Upper lobe of left lung (tissue), 6 donors: ENCODE data around the gene TSC22D1. TPM values are rescaled to one million over a fixed set of nuclear protein-coding genes. Genes with fewer than 3 reads are reported as not detected.
"Not testable (repeated sequence)": the region's sequence is repeated elsewhere in the genome, so short reads cannot be mapped to it uniquely, and the experiment has no call there.

Experiments
- ATAC-seq, 2 donors: fragments of 200-7000 bp; cut with Tn5 transposase; one replicate each; pipeline ENCODE4 v1.9.1; 2022; ENCODE audit warnings: mild to moderate bottlenecking in 2 of 2, moderate library complexity in 2 of 2; ENCODE audit not compliant: low FRiP score in 2 of 2
- DNase-seq, 2 donors: peaks; one replicate each; pipeline ENCODE4 v3.0.0-alpha.2; 2019 to 2020
- H3K27ac ChIP-seq, 4 donors: fragments of 200-600 bp; sonication (generic); one replicate each; pipeline ENCODE4 v1.5.1; 2016 to 2019
- H3K27me3 ChIP-seq, 4 donors: fragments of 200-600 bp; sonication (generic); one replicate each; pipeline ENCODE4 v1.5.1; 2017 to 2019
- H3K36me3 ChIP-seq, 4 donors: fragments of 200-600 bp; sonication (generic); one replicate each; pipeline ENCODE4 v1.5.1; 2016 to 2019
- H3K4me1 ChIP-seq, 4 donors: fragments of 200-600 bp; sonication (generic); one replicate each; pipeline ENCODE4 v1.5.1; 2018 to 2019
- H3K4me3 ChIP-seq, 4 donors: fragments of 200-600 bp; sonication (generic); one replicate each; pipeline ENCODE4 v1.5.1; 2017 to 2019; ENCODE audit warnings: mild to moderate bottlenecking in 2 of 4, moderate library complexity in 1 of 4
- H3K9me3 ChIP-seq, 4 donors: fragments of 200-600 bp; sonication (generic); one replicate each; pipeline ENCODE4 v1.5.1; 2018 to 2019
- EP300 ChIP-seq, 4 donors: sonication (generic); formaldehyde crosslinking; IDR thresholded peaks; one replicate each; pipeline ENCODE4 v1.5.1; 2017; ENCODE audit warnings: antibody characterized with exemption in 4 of 4, control low read depth in 2 of 4
- POLR2A ChIP-seq, 4 donors: fragments of 450-650 bp; IDR thresholded peaks; one replicate each; pipeline ENCODE4 v1.5.1; 2016 to 2017; ENCODE audit warnings: antibody characterized with exemption in 4 of 4, mild to moderate bottlenecking in 2 of 4
- POLR2AphosphoS5 ChIP-seq, 2 donors: sonication (generic); formaldehyde crosslinking; IDR thresholded peaks; one replicate each; pipeline ENCODE4 v1.5.1; 2017; ENCODE audit warnings: antibody characterized with exemption in 2 of 2
- WGBS, 2 donors: methylation state at CpG; one replicate each; pipeline ENCODE4 v1.1.5; 2017 to 2018; 5-methylcytosine and 5-hydroxymethylcytosine counted together
- total RNA-seq, 6 donors: library from RNA; depleted of rRNA in 4 of 6; stranded (reverse); fragments of >200 nt in 4 of 6; gene quantifications; one replicate each; pipeline versions ENCODE4 v1.1.0 to v1.2.1, GENCODE V29; 2016 to 2021
- TF ChIP-seq, protein P1 (sequence below), 6 experiments: fragments of 450-650 bp in 4 of 6; fragments of 200-600 bp in 2 of 6; sonication (generic) in 2 of 6; IDR thresholded peaks; one replicate each; pipeline ENCODE4 v1.5.1; 2016 to 2019; ENCODE audit warnings: antibody characterized with exemption in 6 of 6
- donor health status: DM: no; HTN: no; CAD: no; lungs with moderate emphysema.
- donor health status: DM: no; HTN: yes; CAD: no; lungs with severe emphysema.

TSC22D1 gene
- total RNA-seq, 6 donors from 2014 or later: 66.0 to 158 (median 115) TPM

DNA sequence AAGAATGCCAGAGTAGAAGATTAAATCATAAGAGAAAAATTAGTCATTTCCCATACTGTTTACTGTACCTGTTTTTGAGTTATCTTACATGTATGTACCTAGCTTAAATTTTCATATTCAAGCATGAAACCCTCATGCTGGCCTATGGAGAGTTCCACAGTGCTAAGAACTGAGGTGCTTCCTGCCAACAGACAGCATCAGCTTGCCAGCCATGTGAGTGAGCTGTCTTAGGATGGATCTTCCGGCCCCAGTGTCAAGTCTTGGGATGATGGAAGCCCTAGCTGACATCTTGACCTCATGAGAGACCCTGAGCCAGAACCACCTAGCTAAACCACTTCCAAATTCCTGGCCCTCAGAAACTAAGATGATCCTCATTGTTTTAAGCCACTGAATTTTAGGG is 112.4 kb downstream of the TSC22D1 start:
- TF ChIP-seq, protein P1, sequence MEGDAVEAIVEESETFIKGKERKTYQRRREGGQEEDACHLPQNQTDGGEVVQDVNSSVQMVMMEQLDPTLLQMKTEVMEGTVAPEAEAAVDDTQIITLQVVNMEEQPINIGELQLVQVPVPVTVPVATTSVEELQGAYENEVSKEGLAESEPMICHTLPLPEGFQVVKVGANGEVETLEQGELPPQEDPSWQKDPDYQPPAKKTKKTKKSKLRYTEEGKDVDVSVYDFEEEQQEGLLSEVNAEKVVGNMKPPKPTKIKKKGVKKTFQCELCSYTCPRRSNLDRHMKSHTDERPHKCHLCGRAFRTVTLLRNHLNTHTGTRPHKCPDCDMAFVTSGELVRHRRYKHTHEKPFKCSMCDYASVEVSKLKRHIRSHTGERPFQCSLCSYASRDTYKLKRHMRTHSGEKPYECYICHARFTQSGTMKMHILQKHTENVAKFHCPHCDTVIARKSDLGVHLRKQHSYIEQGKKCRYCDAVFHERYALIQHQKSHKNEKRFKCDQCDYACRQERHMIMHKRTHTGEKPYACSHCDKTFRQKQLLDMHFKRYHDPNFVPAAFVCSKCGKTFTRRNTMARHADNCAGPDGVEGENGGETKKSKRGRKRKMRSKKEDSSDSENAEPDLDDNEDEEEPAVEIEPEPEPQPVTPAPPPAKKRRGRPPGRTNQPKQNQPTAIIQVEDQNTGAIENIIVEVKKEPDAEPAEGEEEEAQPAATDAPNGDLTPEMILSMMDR (IDR thresholded peaks at IDR 0.05): no peak
- TF ChIP-seq POLR2AphosphoS5 (IDR thresholded peaks at IDR 0.05) (no peak), EP300 (IDR thresholded peaks at IDR 0.05) (no peak)
- no peak for ATAC-seq
- 75 to 89% methylated on average over 1 of the region's 1 CpG for WGBS, 2 donors
- H3K4me3 ChIP-seq: no peak overlapping the region
- H3K27ac ChIP-seq: no peak overlapping the region
- H3K9me3 ChIP-seq: no peaks in the 10 kb centered on the region
- no peaks in the 10 kb centered on the region for H3K27me3 ChIP-seq
- H3K36me3 ChIP-seq: no peaks in the 10 kb centered on the region
- DNase-seq: no peak
- no peaks in the 10 kb centered on the region for H3K4me1 ChIP-seq

DNA sequence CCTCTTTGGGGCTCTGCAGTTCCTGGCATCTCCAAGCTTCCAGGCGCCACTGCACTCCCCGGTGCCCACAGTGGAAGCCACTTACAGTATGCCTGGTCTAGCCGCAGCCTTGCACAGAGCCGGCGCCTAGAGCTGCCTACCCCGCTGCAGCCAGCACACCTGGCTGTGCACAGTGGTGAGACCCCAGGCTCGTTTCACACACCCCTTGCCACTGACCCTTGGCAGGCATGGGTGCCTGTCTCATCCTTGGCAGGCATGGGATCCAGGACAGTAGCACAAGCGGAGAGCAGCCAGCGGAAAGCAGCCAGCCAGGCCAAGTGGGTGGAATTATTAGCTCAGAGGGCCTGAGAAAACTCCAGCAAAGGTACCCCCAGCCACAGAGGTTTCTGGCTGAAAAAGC is 116.5 kb downstream of the TSC22D1 start:
- Histone ChIP-seq H3K27ac (no peak overlapping the region), H3K4me1 (peaks cover 0 to 8% (median 3%) of the 10 kb centered on the region in 4 donors), H3K27me3 (no peaks in the 10 kb centered on the region), H3K9me3 (no peaks in the 10 kb centered on the region), H3K4me3 (no peak overlapping the region), H3K36me3 (no peaks in the 10 kb centered on the region)
- TF ChIP-seq EP300 (IDR thresholded peaks at IDR 0.05) (no peak), POLR2A (IDR thresholded peaks at IDR 0.05) (no peak), POLR2AphosphoS5 (IDR thresholded peaks at IDR 0.05) (no peak)
- TF ChIP-seq, protein P1 (IDR thresholded peaks at IDR 0.05): no peak
- ATAC-seq: peak in 1 of 2 donors; percentile 59
- 97% methylated on average over 6 to 9 of the region's 9 CpGs for WGBS, 2 donors
- DNase-seq: peak in 1 of 2 donors; percentile 51

DNA sequence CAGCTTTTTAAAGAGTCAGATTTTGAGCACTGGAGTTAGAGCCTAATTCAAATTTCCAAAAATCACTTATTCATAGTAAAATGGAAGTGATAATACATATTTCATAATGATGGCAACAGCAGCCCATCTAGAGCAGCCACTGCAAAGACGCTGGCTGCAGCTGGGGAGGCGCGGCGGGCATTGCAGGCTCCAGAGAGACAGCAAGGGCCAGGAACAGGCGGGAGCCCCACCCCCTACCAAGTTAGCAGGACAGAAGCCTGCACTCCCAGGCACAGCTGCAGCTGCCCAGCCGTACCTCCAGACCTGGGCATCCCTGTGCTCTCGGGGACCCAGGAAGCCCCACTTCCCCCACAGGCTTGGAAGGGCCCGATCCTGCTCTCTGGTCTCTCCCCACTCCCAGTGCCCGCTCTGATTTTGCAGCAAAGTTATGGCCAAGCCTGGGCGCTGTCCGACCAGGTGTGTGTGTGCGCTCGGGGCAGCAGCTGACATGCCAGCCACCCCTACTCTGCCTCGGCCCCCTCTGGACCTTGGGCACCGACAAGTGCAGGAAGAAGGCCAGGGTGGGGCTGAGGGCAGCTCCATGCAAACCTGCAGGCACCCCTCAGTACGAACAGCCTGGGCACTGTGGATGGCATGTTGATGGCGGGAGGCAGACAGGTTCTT is 117.7 kb downstream of the TSC22D1 start:
- no peaks in the 10 kb centered on the region for H3K9me3 ChIP-seq
- no peak overlapping the region for H3K27ac ChIP-seq
- H3K27me3 ChIP-seq: no peaks in the 10 kb centered on the region
- no peaks in the 10 kb centered on the region for H3K36me3 ChIP-seq
- no peak overlapping the region for H3K4me3 ChIP-seq
- no peak for ATAC-seq
- no peak for TF ChIP-seq POLR2AphosphoS5 (IDR thresholded peaks at IDR 0.05)
- TF ChIP-seq, protein P1 (IDR thresholded peaks at IDR 0.05): no peak
- TF ChIP-seq POLR2A (IDR thresholded peaks at IDR 0.05): no peak
- TF ChIP-seq EP300 (IDR thresholded peaks at IDR 0.05): no peak
- peaks cover 0 to 8% (median 3%) of the 10 kb centered on the region in 4 donors for H3K4me1 ChIP-seq
- peak in 1 of 2 donors; percentile 56 for DNase-seq
- 98% methylated on average over 6 to 7 of the region's 17 CpGs for WGBS, 2 donors

DNA sequence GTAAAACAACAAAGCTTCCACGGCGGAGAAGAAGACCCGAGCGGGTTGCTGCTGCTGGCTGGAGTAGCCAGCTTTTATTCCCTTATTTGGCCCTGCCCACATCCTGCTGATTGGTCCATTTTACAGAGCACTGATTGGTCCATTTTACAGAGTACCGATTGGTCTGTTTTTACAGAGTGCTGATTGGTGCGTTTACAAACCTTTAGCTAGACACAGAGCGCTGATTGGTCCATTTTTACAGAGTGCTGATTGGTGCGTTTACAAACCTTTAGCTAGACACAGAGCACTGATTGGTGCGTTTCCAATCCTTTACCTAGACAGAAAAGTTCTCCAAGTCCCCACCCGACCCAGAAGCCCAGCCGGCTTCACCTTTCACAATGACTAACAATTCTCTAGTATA is 119.9 kb downstream of the TSC22D1 start:
- WGBS, 2 donors: 95 to 98% methylated on average over 11 of the region's 11 CpGs
- not testable (repeated sequence) for ATAC-seq

DNA sequence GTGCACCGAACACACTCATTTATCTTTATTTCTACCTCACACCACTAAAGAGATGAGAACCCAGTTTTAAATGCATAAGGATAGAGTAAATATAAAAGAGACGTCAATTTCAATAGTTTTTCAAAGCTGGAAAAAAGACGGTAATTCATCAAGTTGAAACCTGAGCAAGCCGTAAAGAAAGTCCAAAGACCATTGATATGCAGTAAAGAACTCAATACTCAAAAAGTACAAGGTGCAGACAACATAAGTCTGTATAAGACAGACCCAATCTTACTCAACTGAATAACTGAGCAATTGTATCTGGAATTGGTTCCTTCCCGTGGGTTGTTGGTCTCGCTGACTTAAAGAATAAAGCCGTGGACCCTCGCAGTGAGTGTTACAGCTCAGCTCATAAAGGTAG is 120.4 kb downstream of the TSC22D1 start:
- Histone ChIP-seq H3K27me3 (no peaks in the 10 kb centered on the region), H3K4me3 (no peak overlapping the region), H3K36me3 (no peaks in the 10 kb centered on the region), H3K4me1 (peaks cover 0 to 8% (median 3%) of the 10 kb centered on the region in 4 donors), H3K9me3 (no peaks in the 10 kb centered on the region), H3K27ac (no peak overlapping the region)
- DNase-seq (no peak), ATAC-seq (no peak)
- 94 to 97% methylated on average over 8 of the region's 8 CpGs for WGBS, 2 donors
- TF ChIP-seq POLR2A (IDR thresholded peaks at IDR 0.05) (no peak), EP300 (IDR thresholded peaks at IDR 0.05) (no peak), POLR2AphosphoS5 (IDR thresholded peaks at IDR 0.05) (no peak)
- TF ChIP-seq, protein P1 (IDR thresholded peaks at IDR 0.05): no peak

More for the DNA sequence above, 119.9 kb downstream of the TSC22D1 start:
- not testable (repeated sequence) for H3K36me3 ChIP-seq, H3K27me3 ChIP-seq, H3K27ac ChIP-seq, H3K9me3 ChIP-seq, H3K4me3 ChIP-seq, DNase-seq, H3K4me1 ChIP-seq
